HG02588 (cell line): Measurements from ENCODE around the gene CREG2.

Experiments
- ATAC-seq: cut with Tn5 transposase; IDR thresholded peaks from one replicate; pipeline ENCODE4 v1.9.1; 2021; ENCODE audit warnings: mild to moderate bottlenecking, moderate library complexity; ENCODE audit not compliant: unreplicated experiment

The CREG2 gene

DNA sequence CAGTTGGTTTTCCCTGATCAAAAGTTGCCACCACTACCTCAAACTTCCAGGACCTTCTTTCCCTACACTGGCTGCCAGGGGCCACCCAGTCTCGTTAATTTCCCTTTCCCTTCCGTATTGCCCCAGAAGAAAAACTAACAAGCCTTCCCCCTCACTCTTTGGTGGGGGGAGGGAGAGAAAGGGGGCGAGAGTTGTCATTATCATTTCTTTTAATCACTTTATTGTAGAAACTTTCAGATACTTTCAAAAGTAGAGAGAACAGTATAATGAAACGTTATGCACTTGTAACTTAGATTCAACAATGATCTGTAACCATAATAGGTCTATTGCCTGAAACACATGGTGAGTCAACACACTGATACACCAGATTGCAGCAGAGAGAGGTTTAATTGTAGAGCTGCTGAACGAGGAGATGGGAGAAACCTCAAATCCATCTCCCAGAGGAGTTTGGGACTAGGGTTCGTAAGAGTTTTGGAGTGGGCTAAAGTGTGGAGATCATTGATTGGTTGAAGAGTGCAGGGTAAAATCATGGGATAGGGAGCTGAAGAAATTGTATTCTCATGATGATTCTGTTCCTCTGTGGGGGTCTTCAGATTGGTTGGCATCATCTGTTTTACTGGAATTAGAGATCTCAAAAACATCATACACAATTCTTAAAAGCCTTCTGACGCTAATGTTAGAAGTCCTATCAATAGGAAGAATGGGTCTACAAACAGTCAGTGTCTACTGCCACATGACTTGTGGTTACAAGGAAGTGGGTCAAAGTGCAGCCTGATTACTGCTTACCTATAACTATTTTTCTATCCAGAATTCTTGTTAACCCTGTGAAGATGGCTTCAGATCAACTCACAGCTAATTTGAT, 76.2 kb downstream of the CREG2 start:
- ATAC-seq: no peak

DNA sequence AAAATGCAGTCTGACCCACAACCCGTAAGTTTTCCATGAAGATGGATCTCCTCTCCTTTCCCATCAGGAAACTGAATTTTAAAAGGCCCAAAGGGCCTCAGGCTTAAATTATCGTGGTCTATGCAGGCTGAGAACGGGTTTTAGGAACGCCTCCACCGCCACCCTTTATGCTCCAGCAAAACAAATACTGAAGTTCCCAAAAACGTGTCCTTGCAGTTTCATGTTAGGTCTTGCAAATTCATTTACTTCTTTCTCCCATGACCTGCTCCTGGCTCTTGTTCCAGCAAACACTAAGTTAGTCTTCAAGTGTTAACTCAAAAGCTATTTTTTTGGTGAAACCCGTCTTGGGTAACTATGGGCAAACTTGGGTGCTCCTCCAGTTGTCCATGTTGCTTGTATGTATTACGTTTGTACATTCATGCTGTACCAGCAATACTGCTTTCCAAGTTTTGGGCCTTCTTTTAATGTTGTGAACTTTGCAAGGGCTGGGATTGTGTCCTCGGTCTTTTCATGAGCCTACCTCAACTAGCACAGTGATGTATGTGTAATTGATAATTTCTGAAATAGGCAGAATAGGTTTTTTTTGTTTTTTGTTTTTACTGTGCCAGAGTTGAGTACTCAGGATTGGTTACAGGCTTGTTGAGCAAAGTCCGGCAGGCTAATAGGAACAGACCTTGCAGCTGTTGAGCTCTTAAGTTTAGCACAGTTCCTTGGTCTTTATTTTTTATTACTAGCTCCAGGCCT, 77.0 kb downstream of the CREG2 start:
- no peak for ATAC-seq

DNA sequence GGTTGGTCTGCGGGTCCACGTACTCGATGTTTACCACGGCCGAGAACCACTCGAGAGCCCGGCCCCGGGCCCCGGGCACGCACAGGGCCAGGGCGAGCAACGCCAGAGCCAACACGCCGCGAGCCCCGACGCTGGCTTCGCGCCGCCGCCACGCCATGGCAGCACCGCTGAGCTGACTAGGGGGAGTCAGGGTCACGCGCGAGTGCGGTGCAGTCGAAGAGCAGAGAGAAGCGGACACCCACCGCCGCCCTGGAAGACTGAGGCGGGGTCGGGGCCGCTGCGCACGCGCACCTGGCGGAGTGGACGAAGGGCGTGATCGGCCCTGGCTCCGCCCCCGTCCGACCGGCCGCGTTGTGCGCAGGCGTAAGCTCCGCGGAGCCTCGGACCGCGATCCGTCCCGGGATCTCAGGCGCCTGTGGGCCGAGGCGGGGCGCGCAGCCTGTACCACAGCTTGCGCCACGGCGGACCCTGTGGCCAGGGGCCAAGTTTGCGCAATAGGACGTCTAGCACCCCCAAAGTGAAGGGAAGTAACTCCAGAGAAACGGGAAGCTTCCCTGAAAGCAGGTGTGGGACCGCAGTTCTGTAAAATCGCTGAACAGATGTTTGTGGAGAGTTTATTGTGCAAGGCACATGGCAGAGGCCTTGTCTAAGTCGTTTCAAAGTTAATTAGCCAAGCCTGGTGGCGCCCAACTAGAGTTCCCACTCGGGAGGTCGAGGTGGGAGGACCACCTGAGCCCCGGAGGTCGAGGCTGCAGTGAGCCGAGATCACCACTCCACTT, 78.7 kb downstream of the CREG2 start, which contains the start of gene RNF149:
Gene RNF149 (minus strand): TSS at position 270 of the 779 bp plus-strand sequence. CDS start 113 bp downstream, at position 157.
- ATAC-seq: peak; percentile 66

DNA sequence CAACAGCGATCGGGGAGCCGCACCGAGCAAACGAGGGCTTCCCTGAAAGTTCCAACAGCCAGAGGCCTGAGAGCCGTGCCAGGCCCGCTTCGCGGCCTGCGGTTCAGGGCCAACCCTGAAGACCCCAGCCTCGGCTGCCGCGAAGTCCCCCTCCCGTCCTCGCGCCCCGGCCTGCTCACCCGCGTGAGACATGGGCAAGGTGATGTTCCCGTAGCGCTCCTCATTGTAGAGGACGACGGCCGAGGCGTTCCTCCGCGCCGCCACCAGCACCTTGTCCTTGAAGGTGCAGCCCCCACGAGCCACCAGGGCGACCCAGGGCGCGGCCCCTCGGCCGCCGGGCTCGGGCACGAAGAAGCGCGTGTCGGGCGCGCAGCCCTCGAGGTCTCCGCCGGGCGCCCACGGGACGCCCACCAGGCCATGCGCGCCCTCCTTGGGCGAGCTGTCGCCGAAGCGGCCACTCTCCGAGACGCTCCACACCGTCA, 79.3 kb downstream of the CREG2 start:
- ATAC-seq: peak; percentile 16

DNA sequence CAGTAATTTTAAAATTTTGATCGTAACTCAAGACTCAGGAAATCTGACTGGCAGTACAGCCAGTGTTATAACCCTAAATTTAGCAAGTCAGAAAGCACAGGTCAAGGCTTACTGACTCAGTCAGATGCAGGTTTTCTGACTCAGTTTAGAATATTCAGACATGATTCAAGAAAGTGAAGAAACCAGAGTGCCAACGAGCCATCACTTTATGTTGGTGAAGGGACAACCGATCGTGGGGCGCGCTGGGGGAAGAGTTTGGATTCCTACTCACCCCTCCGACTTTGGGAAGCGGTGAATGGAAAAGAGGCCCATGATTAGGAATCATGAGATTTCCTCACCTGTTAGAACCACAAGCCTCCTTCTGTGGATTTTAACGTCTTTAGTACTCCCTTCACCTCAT, 79.8 kb downstream of the CREG2 start:
- ATAC-seq: no peak

DNA sequence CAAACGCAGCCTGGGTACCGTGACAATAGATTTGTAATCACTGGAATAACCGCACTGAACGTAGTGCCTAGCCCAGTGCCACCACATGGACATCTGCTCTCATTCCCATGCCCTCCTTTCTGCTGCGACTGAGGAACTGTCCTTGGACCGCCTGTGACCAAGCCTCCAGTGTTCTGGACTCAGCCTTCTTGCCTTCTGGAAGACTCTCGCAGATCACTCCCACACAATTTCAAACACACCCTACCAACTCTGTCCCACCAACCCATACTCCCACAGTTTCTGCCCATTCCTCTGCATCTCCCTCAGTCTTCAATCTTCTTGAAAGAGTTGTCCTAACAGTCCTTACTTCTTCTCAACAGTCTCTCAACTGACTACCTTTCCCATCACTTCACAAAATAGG, 80.9 kb downstream of the CREG2 start:
- peak; percentile 2 for ATAC-seq

DNA sequence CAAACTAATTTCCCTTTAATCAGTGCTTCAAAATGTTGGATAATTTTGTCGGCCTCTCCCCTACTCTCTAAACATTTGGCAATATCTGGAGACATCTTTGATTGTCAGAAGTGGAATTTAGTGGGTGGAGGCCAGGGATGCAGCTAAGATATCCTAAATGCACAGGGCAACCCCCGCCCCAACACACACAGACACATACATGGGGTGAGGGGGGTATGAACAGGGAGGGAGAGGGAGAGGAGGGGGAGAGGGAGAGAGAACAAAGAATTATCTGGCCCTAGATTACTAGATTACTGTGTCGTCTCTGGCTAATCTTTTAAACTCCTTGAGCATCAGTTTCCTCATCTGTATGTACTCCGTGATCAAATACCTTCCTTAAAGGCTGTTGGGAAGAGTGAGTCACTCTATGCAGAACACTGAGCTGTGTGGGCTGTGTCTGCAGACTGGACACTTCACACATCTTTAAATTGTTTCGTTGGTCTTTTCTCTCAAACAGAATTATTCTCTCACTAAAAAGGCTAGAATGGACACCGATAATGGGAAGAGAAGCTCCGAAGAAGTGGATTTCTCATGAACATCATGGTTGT, 81.7 kb downstream of the CREG2 start:
- ATAC-seq: no peak

DNA sequence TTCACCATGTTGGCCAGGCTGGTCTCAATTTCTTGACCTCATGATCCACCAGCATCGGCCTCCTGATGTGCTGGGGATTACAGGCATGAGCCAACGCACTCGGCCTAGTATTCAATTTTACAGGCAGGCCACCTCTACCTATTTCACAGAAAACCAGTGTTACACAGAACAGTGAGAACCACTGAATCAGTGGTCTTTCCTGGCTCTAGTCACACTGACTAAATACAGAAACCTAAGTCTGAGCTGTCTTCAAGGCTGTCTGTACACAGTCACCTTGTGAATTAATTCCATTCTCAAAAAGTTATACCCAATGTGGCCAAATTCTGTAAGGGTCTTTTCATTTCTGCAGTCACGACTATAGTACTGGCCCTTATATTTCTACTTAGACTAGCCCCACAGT, 82.3 kb downstream of the CREG2 start:
- no peak for ATAC-seq

DNA sequence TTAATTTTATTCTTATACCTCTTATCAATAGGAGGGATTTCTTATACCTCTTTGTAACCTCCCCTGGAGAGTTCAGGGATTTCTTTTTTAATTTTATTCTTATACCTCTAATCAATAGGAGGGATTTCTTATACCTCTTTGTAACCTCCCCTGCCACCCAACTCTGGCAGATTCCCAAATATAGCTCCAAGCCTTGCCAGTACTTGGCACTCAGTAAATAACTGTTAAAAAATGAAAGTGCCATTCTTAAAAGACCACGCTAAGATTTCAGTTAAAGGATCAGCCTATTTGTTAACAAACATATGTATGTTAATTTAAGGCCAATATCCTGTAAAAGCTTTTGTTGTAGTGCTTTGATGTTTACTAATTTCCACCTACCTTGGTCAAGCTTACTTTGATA, 83.6 kb downstream of the CREG2 start:
- ATAC-seq: no peak

DNA sequence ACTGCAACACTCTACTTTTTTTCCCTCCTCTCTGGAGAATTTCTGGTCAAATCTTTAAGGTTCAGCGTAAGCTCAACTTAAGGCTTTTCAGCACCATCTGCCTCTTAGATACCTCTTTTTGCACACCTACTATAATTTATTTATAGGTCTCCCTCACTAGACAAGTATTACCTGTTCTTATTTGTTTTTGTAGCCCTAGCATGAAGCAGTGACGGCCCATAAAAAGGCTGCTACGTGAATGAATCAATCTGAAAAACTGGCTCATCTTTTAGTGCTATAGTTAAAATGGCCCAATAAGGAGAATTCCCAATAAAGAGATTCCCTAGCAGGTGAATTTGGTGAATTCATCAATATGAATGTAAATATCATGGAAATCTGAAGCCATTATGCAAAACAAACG, 85.3 kb downstream of the CREG2 start:
- no peak for ATAC-seq

DNA sequence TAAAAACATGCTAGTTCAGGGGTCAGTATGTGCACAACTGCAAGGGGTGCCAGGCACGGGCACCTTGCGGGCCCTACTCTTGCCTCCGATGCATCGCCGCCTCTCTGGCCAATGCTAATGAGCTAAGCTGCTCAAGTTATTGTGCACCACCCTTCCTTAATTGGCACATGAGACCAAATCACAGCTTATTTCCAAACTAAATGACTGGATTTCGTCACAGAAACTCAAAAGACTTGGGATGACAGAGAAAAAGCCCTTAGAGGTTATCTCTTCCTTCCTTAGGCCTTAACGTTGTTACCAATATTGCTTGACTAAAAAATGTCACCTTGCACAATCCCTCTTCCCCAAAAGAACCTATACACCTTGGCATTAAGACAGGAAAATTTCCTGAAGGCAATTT, 86.5 kb downstream of the CREG2 start:
- ATAC-seq: no peak

DNA sequence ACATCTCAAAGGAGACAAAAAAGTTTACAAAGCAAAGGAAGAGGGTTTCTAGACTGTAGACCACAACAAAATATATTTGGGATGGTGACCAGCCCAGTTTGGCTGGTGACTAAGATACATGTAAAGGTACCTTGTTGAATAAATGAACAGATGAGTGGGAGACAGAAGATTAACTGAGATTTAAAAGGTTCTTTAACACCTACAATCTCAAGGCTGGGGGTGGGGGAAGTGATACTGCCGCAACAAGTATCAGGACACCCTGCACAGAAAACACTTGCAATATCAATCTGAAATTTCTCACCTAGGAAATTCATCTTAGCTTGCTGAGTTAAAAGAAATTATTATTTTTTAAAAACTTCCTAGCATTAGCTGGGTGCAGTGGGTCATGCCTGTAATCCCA, 87.1 kb downstream of the CREG2 start:
- no peak for ATAC-seq

DNA sequence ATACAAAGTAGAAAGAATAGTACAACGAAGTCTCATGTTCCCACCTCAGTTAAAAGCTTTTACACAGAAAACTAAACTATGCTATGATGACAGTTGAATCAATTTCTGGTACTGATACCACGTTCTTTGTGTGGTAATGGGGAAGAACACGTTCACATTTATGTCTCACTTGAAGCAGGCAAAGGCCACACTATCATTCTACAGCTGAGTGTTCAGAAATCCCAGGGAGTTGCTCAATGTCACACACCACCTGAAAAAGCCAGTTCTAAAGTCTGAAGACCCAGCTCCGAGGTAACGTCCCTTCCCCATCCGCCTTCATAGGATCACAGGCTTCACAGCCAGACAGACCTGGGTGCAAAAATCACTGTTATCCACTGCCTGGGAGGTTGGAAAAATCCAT, 87.7 kb downstream of the CREG2 start:
- no peak for ATAC-seq

DNA sequence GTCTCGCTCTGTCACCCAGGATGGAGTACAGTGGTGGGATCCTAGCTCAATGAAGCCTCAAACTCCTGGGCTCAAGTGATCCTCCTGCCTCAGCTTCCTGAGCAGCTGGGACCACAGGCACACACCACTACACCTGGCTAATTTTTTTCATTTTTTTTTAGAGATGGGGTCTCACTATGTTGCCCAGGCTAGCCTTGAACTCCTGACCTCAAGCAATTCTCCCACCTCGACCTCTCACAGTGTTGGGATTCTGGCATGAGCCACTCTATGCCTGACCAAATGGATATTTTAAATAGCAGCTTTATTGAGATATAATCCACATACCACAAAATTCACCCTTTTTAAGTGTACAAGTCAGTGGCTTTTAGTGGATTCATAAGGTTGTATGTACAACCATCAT, 89.9 kb downstream of the CREG2 start:
- ATAC-seq: no peak

DNA sequence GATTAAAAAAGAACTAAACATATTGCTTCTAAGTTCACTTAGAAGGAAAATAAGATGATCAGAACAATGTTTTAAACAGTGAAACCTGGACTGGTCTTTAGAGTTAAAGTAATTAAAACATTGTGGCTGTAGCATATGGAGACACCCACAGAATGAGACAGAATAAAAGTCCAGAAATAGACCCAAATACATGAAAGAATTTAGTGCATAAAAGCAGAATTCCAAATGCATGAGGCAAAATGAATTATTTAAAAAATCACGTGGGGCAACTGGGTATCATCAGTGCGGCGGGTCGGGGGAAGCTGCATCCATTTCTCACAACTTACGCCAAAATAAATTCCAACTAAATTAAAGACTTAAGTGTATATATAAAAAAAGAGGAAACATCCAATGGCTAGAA, 90.9 kb downstream of the CREG2 start:
- no peak for ATAC-seq

DNA sequence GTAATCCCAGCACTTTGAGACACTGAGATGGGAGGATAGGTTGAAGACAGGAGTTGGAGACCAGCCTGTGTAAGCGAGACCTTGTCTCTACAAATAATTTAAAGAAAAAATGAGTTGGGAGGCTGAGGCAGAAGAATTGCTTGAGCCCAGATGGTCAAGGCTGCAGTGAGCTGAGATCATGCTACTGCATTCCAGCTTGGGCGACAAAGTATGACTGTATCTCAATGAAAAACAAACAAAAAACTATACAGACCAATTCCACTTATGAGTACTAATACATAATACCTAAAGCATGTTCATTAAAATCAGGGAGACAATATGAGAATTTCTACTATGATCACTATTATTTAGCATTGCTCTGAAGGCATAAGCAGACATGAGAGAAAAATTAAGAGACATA, 91.4 kb downstream of the CREG2 start:
- ATAC-seq: no peak
